Stimulated activated CD8-positive, alpha-beta memory T cell treated with anti-CD3 and anti-CD28 coated beads, Interleukin-4, amount 100 ng/mL, for 4 hours (primary cell): Measurements from ENCODE around the gene RAPGEF1.

Experiments
- DNase-seq, 2 donors: peaks; one replicate each; pipeline ENCODE4 v3.0.0-alpha.2; 2020; ENCODE audit warnings: low read depth in 2 of 2, low spot score in 1 of 2

The RAPGEF1 gene

GRCh38 chr9:131589124-131589711 is 150.7 kb downstream of the RAPGEF1 start:
- no peak for DNase-seq

- DNase-seq, result no peak
Observed at GRCh38 chr9:131588396-131588795, 151.5 kb downstream of the RAPGEF1 start.

- DNase-seq, result no peak
Observed at GRCh38 chr9:131587906-131588305, 152.0 kb downstream of the RAPGEF1 start.

- DNase-seq, result no peak
Observed at GRCh38 chr9:131587331-131587730, 152.5 kb downstream of the RAPGEF1 start.

- DNase-seq, result peak in 1 of 2 donors; percentile 21
Observed at GRCh38 chr9:131585375-131585774, 154.5 kb downstream of the RAPGEF1 start.

- DNase-seq, result no peak
Observed at GRCh38 chr9:131584858-131585257, 155.0 kb downstream of the RAPGEF1 start.

GRCh38 chr9:131583836-131584555 is 155.9 kb downstream of the RAPGEF1 start:
- DNase-seq, result no peak

- no peak for DNase-seq
Observed at GRCh38 chr9:131583337-131583645, 156.6 kb downstream of the RAPGEF1 start.

GRCh38 chr9:131582466-131583336 is 157.2 kb downstream of the RAPGEF1 start:
- DNase-seq, result no peak

GRCh38 chr9:131582056-131582455 is 157.8 kb downstream of the RAPGEF1 start:
- no peak for DNase-seq

- no peak for DNase-seq
Observed at GRCh38 chr9:131580358-131580757, 159.5 kb downstream of the RAPGEF1 start.

- no peak for DNase-seq
Observed at GRCh38 chr9:131579789-131580211, 160.1 kb downstream of the RAPGEF1 start.

GRCh38 chr9:131578731-131579504 is 161.0 kb downstream of the RAPGEF1 start:
- DNase-seq, result no peak

- DNase-seq, result no peak
Observed at GRCh38 chr9:131578021-131578420, 161.9 kb downstream of the RAPGEF1 start.

GRCh38 chr9:131577005-131578000 is 162.6 kb downstream of the RAPGEF1 start:
- DNase-seq, result no peak

- no peak for DNase-seq
Observed at GRCh38 chr9:131575946-131576853, 163.7 kb downstream of the RAPGEF1 start.

- no peak for DNase-seq
Observed at GRCh38 chr9:131574730-131575640, 164.9 kb downstream of the RAPGEF1 start.

- no peak for DNase-seq
Observed at GRCh38 chr9:131567910-131568309, 172.0 kb downstream of the RAPGEF1 start.
